ENCODE results near the gene BCAS3.
"Not testable (repeated sequence)": the region's sequence is repeated elsewhere in the genome, so short reads cannot be mapped to it uniquely, and the experiment has no call there.

BCAS3 gene

DNA sequence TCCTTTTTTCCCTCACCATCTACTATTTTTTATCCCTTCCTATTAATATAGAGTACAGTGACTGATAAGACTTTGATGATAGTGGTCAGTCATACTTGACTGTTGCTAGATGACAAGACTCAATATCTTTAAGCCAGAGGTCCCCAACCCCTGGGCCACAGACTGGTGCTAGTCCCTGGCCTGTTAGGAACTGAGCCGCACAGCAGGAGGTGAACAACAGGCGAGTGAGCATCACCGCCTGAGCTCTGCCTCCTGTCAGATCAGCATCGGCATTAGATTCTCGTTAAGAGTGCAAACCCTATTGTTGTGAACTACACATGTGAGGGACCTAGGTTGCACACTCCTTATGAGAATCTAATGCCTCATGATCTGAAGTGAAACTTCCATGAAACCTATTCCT lies 341.3 kb downstream of the BCAS3 start:
- DNase-seq = no peak

DNA sequence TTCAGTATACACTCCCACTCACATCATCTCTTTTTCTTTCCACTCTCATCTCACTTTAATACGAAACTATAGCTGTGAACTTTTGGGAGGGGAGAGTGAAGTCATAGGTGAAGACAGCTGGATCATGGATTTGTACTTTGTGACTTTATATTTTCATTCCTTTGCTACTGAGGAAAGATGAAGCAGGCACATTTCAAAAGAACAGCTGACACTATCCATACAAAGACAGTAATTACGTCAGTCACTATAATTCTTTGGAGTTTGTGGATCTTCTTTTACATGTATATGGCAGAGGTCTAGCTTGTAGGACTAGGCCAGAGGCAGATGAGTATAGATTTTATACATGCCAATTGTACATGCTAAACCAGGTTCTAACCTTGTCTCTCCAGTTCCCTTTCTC lies 346.3 kb downstream of the BCAS3 start:
- DNase-seq = no peak

DNA sequence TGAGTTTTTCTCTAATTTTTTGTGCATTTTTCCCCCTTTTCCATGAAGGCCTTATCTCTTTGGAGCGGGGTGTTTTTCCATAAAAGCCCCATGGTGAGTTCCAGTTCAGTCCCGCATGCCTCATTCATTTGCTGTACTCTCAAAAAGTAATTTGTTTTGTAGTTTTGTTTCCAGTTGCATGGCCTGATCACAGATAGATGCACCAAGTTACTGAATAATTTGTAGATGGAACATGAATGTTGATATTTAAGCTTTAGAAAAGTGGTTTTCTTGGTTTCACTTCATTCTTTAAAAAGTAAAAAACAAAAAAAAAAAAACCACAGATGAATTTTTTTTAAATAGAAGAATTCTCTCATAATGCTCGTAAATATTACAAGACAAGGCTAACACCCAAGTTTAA lies 349.2 kb downstream of the BCAS3 start:
- no peak for DNase-seq

DNA sequence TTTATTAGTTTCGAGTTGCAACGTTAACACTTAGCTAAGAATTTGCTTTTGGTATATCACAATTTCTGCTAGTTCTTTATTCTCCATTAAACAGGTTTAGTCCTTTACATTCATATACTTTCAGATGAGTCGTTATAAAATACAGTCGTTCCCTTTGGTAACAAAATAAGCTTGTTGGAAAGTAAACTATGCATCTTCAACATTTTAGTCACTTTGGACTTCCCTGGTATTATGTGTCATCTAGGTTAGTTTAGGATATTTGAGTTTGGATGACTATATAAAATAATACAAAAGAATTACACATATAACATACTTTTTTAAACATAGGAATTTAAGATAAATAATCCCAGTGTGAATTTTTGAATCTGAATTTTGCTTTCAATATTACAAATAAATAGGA lies 351.5 kb downstream of the BCAS3 start:
- no peak for DNase-seq

DNA sequence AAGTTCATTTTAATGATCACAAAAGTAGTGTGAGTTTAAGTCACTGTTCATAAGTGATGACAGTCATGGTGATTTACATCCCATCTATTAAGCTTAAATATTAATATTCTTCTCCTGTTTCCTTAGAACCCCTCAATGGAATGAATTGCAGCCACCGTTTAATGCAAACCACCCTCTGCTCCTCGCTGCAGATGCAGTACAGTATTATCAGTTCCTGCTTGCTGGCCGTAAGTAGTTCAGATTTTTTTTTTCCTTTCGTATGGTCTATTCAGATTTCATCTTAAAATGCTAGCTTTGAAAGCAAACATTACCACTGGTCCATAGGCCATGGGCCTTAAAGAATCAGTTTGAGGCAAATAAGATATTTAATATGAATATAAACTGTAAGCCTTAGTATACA lies 363.0 kb downstream of the BCAS3 start:
- no peak for DNase-seq

DNA sequence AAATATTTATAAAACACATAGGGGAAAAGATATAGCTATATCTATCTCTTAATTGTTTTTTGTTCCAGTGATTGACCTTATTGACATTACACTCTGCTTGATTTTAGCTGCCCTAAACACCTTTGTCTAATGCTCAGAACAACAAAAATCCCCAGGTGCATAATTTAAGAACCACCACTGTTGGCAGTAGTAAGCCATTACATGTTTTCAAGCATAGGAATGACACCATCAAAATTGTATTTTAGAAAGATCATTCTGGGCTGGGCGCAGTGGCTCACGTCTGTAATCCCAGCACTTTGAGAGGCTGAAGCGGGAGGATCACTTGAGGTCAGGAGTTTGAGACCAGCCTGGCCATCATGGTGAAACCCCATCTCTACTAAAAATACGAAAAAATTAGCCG lies 364.7 kb downstream of the BCAS3 start:
- DNase-seq = not testable (repeated sequence)

DNA sequence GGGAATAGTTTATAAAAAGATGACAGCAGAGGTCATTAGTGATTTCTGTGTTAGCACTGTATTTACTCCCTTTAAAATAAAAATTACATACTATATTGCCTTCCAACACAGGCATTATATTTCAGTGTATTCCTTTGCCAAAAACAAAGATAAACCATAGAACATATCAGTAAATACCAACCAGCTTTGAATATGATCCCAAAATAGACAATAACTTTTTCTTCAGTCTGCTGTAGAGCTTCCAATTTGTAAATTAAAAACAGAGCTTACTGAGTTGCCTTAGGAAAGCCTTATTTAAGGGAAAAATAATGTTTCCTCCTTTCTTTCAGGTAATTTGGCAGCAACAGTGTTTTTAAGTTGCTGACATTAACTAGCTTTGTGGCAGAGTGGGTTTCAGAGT lies 369.9 kb downstream of the BCAS3 start:
- DNase-seq = no peak

DNA sequence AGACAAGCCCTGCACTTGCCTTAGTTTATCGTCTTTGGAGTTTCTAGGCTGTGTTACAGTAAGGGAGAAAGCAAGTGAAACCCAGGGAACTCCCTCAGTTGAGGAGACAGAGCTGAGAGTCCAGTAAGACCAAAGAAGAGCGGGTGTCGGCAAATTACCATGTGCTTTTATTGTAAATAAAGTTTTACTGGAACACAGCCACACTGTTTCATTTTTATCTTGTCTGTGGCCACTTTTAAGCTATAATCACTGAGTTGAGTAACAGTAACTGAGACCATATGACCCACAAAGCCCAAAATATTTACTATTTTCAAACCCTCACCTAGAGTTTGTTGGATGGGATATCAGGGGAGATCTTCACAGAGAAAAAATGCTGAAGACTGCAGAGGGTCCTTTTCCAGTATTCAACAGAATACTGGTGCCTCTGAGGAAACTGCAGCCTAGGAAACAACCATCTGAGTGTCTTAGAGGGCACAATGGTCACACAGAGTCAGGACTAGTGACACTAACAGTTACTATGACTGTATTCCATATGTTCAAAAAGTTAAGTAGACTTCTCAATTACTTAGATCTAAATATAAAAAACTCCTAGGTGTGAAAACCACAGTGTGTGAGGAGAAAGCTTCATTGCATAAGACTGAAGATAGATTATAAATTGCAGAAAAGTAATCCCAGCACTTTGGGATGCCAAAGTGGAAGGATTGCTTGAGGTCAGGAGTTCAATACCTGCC lies 370.9 kb downstream of the BCAS3 start:
- no peak for DNase-seq

DNA sequence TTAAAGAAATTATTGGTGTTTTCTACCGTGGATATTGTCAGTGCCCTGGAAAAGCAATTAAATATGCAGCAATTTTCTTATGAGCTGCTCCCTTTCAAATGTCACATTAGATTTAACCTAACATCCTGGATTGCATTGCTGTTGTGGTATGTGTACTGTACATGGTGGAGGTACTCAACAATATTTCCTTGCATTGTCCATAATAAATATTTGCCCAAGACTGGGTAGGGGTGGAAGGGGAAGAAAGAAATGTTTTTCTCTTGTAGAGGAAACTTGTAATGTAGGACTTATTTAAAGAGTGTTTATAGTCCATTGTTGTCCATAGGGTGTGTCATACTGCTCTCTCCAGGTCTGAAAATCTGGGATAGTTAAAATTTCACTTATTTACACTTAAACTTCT lies 375.8 kb downstream of the BCAS3 start:
- no peak for DNase-seq

DNA sequence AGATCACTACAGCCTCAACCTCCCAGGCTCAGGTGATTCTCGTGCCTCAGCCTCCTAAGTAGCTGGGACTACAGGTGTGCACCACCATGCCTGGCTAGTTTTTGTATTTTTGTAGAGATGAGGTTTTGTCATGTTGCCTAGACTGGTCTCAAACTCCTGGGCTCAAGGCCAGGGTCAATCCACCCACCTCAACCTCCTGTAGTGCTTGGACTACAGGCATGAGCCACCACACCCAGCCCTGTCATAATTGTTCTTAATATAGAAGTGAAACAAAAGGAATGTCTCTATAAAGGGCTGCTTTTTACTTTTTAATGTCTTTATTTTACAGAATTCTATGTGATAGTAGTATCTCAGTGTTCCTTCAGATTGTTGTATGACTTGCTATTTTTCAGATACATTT lies 376.8 kb downstream of the BCAS3 start:
- DNase-seq = no peak

DNA sequence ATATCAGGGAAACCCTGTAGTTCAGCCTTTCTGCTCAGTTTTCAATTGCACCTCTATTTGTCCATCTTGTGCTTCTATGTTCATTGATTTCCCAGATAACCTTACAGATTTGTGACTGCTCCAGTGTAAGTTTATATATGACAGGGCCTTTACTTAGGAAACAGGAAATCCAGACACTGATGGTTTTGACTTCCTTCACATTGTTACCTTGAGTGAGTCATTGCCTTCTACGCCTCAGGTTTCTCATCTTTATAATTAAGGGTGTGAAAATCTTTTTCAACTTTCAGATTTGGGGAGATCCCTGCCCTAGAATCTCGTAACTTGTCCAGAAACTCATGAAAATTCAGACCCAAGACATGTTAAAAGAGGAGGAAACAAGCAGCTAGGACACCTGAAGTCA lies 379.6 kb downstream of the BCAS3 start:
- DNase-seq = no peak

DNA sequence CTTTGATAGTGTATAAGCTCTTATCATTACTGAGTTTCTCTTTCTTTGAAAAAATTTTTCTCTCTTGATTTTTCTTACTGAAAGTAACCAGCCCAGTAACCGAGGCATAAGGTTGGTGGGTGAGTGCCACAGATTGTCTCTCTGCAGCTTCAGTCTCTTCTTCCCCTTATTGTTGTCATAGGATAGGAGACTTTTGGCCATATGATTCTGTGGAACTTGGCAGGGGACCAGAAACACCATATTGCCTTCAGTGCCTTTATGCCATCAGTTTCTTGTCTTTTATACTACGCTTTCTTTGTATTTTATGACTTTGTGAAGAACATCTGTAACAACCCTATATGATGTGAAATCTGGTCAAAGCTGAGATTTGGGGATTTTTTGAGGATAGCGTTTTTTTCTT lies 380.4 kb downstream of the BCAS3 start:
- DNase-seq = no peak

DNA sequence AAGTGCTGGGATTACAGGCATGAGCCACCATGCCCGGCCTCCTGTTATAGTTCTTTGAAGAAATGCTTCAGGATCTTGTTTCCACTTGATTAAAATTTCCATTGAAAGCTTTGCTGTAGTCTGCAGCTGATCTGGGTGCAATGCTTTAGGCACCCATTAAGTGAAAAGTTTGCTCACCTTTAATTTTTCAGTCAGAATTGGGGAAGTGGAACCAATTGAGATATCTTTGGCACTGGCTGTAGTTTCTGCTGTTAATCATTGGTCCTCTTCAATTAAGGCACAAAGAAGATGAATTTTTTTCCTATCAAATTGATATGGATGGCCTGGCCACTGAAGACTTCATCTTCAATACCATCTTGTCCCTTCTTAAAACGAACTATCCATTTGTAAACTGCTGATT lies 385.9 kb downstream of the BCAS3 start:
- DNase-seq = no peak

DNA sequence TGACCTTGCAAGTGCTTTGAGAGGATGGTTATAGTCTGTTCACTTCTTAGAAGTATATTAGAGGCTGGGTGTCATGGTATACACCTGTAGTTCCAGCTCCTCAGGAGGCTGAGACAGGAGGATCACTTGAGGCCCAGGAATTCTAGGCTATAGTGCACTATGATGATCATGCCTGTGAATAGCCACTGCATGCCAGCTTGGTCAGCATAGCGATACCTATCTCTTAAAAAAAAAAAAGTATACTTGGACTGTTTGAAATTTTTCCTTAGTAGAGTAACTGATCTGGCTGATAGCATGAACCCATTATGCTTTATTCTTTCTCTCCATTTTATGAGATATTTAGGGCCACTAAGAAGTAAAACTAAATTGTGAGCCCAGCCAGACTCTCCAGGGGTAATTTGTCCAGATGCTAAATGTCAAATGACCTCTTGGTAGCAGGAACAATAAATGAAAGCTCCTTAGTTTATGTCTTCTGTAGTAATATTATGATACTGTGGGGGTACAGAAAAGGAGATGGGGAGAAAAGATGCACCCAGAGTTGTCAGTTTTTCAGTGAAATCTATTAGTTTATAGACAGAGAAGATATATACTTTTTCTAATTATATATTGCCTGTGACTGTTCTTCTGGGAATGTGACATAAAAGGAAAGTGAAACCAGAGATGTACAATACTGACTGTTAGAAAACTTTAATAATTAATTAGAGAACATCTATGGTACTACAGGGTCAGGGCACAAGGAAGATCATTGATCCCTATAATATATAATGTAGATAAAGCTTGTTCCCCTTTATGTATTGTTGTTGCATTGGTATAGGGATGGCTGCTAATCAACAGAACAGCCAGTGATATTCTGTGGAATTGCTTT lies 386.7 kb downstream of the BCAS3 start:
- DNase-seq = no peak

DNA sequence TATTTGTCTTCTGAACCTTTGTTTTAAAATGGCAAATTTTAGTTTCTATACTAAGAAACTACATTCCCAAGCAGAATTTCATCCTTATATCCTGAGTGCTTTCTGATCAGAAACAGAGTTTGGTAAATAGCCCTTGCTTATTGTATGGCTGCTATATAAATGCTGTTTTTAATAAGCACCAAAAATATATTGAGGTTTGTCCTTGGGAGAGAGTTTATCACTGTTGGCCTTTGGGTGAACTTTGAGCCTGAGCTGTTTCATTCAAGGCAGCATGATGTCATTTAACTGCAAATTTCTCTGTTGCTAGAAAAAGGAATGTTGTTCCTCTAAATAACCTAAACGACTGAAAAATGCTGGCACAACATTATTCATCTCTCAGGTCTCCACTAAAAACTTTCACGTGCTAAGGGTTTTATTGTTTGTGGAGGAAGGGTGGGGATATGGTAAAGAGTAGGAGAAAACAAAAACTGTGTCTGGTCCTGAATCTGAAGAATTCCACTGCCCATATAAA lies 387.7 kb downstream of the BCAS3 start:
- DNase-seq = no peak

DNA sequence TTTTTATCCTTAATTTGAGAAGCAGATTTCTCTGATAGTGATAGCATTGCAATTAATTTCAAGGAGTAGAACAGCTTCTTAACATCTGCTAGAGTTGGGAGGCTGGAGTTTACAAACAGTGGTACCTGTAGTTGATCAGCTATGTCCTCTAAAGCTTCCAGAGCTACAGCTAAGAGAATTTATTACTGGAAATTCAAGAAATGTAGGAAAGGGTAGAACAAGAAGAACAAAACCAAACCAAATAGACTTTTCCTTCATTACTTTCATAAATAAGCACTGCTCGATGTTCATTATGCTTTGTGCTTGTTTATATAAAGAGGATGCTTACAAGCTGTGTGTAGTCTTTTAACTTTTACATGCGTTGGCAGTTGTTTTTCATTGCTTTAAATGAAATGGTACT lies 388.4 kb downstream of the BCAS3 start:
- no peak for DNase-seq

DNA sequence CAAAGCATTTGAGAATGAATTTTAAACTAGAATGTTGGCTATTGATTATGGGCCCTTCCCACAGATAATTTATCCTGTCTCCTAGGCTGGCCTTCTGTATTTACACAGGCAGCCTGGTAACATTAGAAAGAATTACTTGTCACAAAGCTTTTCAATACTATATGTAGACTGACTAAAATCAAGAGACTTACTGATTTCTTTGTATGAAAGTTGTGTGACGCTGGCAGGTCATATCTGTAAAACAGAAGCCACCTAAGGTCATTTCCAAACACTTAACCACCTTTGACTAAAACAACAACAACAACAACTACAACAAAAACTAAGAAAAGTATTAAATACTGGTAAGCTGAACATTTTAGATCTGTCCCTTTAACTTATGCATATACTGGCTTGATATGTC lies 393.0 kb downstream of the BCAS3 start:
- no peak for DNase-seq

DNA sequence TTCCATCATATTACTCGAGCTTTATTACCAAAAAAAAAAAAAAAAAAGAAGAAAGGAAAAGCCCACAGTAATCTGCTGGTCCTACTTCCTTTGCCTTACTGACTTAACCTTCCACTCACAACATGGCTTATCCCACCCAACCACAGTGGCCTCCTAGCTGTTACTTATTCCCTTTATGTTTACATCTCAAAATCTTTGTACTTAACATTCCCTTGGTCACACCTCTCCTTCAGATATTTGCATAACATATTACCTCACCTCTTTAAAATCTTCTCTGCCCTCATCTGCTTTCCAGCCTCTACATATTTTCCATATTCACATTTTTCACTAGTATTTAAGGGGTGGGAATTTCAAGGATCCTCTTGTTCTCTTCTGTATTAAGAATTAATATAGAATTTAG lies 395.0 kb downstream of the BCAS3 start:
- no peak for DNase-seq

DNA sequence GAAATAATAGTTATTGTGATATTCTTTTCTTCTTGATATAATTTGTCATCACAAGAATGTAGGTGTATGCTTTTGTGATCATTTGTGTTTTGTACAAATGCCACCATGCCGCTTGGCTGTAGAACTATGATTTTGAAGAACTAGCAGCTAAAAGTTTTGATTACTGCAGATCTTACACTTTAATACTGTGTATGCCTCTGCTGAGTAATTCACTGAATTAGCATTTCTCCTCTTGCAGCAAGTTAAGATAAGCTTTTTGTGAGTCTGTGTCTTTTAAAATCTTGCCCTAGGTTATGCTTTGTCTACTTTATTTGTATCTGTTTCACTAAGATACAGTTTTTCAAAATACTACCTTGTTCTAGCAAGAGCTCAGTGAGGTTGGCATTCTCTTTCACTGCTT lies 395.5 kb downstream of the BCAS3 start:
- DNase-seq = no peak

DNA sequence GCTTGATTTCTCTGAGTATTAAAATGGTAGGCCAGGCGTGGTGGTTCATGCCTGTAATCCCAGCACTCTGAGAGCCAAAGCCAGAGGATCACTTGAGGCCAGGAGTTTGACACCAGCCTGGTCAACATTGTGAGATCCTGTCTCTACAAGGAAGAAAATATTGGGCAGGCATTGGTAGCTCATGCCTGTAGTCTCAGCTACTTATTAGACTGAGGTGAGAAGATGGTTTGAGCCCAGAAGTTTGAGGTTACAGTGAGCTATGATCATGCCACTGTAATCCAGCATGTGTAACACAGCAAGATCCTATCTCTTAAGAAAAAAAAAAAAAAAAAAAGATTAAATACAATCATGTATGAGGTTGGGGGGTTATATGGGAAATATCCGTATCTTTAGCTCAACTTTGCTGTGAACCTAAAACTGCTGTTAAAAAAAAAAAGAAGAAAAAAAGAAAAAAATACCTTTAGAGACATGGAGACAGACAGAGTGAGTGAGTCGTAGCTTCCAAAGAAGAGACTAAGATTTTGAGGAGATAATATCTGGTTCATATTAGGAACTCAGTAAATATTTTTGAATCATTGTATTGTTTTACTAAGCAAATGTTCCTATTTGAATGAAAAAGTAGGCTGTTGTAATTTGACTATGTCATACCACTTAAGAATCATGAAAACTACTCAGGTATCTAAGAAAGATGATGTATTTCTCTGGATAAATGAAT lies 396.3 kb downstream of the BCAS3 start:
- no peak for DNase-seq

DNA sequence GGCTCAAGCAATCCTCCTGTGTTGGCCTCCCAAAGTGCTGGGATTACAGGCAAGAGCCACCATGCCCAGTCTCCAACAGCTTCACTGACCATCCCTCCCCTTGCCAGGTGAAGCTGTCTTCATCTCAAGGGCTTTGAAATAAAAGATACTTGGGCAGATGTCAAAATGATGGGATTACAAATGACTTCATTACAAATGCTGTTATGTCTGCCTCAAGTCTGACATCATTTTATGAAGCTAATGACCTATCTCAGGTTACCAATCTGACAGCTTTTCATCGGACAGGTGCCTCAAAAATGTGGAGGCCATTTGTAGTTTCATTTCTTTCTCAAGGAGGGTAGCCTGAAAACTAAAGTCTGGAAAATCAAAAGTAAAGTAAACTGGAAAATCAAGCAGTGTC lies 398.3 kb downstream of the BCAS3 start:
- no peak for DNase-seq

DNA sequence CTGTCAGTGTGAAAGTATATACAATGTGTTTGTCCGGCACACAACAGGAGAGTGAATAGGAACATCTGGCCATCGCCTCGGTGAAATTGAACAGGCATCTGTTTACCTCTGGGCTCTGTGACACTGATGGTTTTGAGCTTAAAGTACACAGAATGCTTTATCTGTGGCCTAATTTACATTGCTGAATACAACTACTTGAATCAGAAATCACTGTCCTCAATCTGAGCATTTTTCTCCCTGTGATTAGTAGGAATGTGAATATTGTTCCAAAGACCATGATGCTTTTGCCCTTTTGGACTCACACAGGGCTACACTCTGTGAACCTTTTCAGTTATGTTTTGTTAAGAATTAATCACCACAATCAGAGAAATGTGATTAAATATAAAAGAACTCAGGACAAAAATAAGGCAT lies 399.0 kb downstream of the BCAS3 start:
- DNase-seq = no peak

DNA sequence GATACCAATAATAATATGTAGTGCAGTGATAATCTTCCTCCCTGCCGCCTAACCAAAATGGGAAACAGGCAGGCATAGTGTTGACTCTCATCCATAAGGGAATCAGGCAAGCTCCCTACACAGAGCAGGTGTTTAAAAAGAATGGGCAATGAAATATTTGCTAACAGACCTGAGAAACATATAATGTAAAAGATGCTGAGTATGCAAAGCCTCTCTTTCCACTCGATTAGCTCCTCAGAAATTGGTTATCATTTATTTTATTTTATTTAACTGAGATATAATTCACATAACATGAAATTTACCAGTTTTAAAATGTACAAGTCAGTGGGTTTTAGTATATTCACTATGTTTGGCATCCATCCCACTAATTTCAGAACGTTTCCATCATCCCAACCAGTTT lies 404.3 kb downstream of the BCAS3 start:
- DNase-seq = no peak

DNA sequence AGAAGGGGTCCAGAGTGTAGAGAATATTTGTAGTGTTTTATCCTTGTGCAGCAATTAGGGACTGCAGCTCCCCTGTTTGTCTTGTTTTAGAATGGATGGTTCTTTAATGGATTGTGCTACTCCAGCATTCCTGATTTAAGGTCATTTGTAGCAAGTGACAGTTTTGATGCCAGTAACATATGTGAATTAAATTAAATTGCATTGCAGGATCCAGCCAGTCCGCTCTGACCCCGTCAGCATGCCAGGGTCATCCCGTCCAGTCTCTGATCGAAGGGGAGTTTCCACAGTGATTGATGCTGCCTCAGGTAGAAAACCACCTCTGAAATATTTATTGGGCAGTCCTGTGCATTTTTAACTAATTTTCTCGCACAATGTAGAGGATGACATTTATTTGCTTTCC lies 406.6 kb downstream of the BCAS3 start:
- no peak for DNase-seq
